GM23338 (cell line): ENCODE measurements around the gene GTF2A1.

Experiments
- CREB1 ChIP-seq: fragments of 250-450 bp; sonication (Bioruptor Pico); IDR thresholded peaks from 2 replicates; pipeline ENCODE4 v1.5.0; 2020; ENCODE audit warnings: low read depth, mild to moderate bottlenecking, moderate library complexity
- JUNB ChIP-seq: IDR thresholded peaks from one replicate; pipeline ENCODE4 v1.6.1; 2016; ENCODE audit warnings: antibody characterized with exemption; ENCODE audit not compliant: unreplicated experiment
- POLR2AphosphoS5 ChIP-seq: IDR thresholded peaks from 2 replicates; pipeline ENCODE4 v1.6.1; 2016; ENCODE audit warnings: antibody characterized with exemption, low read depth
- TF ChIP-seq, protein P1 (sequence below), 2 experiments: fragments of 200-600 bp in 1 of 2; sonication (generic) in 1 of 2; conservative IDR thresholded peaks; 2 replicates each; pipeline versions ENCODE4 v1.5.1 to v1.6.1; 2016 to 2017; ENCODE audit warnings: antibody characterized with exemption in 2 of 2, low read depth in 2 of 2, mild to moderate bottlenecking in 2 of 2, moderate library complexity in 1 of 2

- TF ChIP-seq, protein P1, sequence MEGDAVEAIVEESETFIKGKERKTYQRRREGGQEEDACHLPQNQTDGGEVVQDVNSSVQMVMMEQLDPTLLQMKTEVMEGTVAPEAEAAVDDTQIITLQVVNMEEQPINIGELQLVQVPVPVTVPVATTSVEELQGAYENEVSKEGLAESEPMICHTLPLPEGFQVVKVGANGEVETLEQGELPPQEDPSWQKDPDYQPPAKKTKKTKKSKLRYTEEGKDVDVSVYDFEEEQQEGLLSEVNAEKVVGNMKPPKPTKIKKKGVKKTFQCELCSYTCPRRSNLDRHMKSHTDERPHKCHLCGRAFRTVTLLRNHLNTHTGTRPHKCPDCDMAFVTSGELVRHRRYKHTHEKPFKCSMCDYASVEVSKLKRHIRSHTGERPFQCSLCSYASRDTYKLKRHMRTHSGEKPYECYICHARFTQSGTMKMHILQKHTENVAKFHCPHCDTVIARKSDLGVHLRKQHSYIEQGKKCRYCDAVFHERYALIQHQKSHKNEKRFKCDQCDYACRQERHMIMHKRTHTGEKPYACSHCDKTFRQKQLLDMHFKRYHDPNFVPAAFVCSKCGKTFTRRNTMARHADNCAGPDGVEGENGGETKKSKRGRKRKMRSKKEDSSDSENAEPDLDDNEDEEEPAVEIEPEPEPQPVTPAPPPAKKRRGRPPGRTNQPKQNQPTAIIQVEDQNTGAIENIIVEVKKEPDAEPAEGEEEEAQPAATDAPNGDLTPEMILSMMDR (conservative IDR thresholded peaks at IDR 0.05; ENCODE audit: low read depth in 2 of 2): no peak
- no peak for TF ChIP-seq POLR2AphosphoS5
- TF ChIP-seq CREB1 (CRISPR knock-in tag): no peak
- TF ChIP-seq JUNB: no peak
Measured at GRCh38 chr14:81243499-81243898, 22.7 kb upstream of the GTF2A1 start.
